ENCODE measurements around the gene PGS1.
"Not testable (repeated sequence)": the region's sequence is repeated elsewhere in the genome, so short reads cannot be mapped to it uniquely, and the experiment has no call there.

Gene PGS1
- total RNA-seq: 42.3 to 73.5 reads per million in 2 experiments

GRCh38 chr17:78378225-78379130 is at the start of gene PGS1:
Gene PGS1, plus strand, starts transcription at chr17:78378649. Its CDS starts 17 bp downstream, at chr17:78378666.
- peak; percentile 63 for DNase-seq (ENCODE audit: low read depth)

GRCh38 chr17:78329263-78330059 is 49.0 kb upstream of the PGS1 start:
- DNase-seq (ENCODE audit: low read depth): no peak

GRCh38 chr17:78330570-78331224 is 47.8 kb upstream of the PGS1 start:
- DNase-seq (ENCODE audit: low read depth): no peak

- not testable (repeated sequence) for DNase-seq (ENCODE audit: low read depth)
These were observed 47.1 kb upstream of the PGS1 start for GRCh38 chr17:78331355-78331754.

GRCh38 chr17:78332991-78333390 is 45.5 kb upstream of the PGS1 start:
- DNase-seq (ENCODE audit: low read depth): no peak

GRCh38 chr17:78335209-78335608 is 43.2 kb upstream of the PGS1 start:
- DNase-seq (ENCODE audit: low read depth): no peak

- DNase-seq (ENCODE audit: low read depth): no peak
These were observed 41.0 kb upstream of the PGS1 start for GRCh38 chr17:78337244-78338109.

- DNase-seq (ENCODE audit: low read depth): no peak
These were observed 39.8 kb upstream of the PGS1 start for GRCh38 chr17:78338486-78339259.

- no peak for DNase-seq (ENCODE audit: low read depth)
These were observed 38.1 kb upstream of the PGS1 start for GRCh38 chr17:78340183-78340955.

- DNase-seq (ENCODE audit: low read depth): no peak
These were observed 36.6 kb upstream of the PGS1 start for GRCh38 chr17:78341559-78342448.

- no peak for DNase-seq (ENCODE audit: low read depth)
These were observed 35.8 kb upstream of the PGS1 start for GRCh38 chr17:78342449-78343186.

GRCh38 chr17:78343187-78343542 is 35.3 kb upstream of the PGS1 start:
- no peak for DNase-seq (ENCODE audit: low read depth)

- DNase-seq (ENCODE audit: low read depth): peak; percentile 58
These were observed 34.8 kb upstream of the PGS1 start for GRCh38 chr17:78343543-78344201.

- DNase-seq (ENCODE audit: low read depth): no peak
These were observed 33.8 kb upstream of the PGS1 start for GRCh38 chr17:78344666-78345065.

- no peak for DNase-seq (ENCODE audit: low read depth)
These were observed 33.3 kb upstream of the PGS1 start for GRCh38 chr17:78345172-78345571.

- no peak for DNase-seq (ENCODE audit: low read depth)
These were observed 32.5 kb upstream of the PGS1 start for GRCh38 chr17:78345791-78346494.

Data from T follicular helper cell (primary cell).